Neuronal stem cell (in vitro differentiated cells): Measurements from ENCODE around the gene ARHGEF26.
A peak's percentile ranks its signal among the peaks of the same experiment; 100 is the strongest.

Source experiments
- DNase-seq: peaks from one replicate; pipeline ENCODE4 v3.0.0-alpha.2; 2013; ENCODE audit warnings: low spot score
- H2AFZ ChIP-seq: one replicate; pipeline ENCODE4 v1.6.1; 2013; ENCODE audit warnings: mild to moderate bottlenecking, low read length, inconsistent platforms
- H2AK5ac ChIP-seq: 2 replicates; pipeline ENCODE4 v1.6.1; 2013; ENCODE audit warnings: low read depth, mild to moderate bottlenecking, inconsistent platforms, low read length, moderate library complexity, mixed read lengths
- H2BK120ac ChIP-seq: 2 replicates; pipeline ENCODE4 v1.6.1; 2013; ENCODE audit warnings: low read depth, mild to moderate bottlenecking, inconsistent platforms, low read length, moderate library complexity, mixed read lengths
- H2BK12ac ChIP-seq: one replicate; pipeline ENCODE4 v1.6.1; 2013; ENCODE audit warnings: low read length, inconsistent platforms
- H2BK15ac ChIP-seq: 2 replicates; pipeline ENCODE4 v1.6.1; 2013; ENCODE audit warnings: mild to moderate bottlenecking, low read length, inconsistent platforms, mixed read lengths
- H2BK5ac ChIP-seq: one replicate; pipeline ENCODE4 v1.6.1; 2013; ENCODE audit warnings: inconsistent platforms, mild to moderate bottlenecking, low read length, moderate library complexity
- H3K14ac ChIP-seq: one replicate; pipeline ENCODE4 v1.6.1; 2013; ENCODE audit warnings: low read length, inconsistent platforms
- H3K18ac ChIP-seq: 2 replicates; pipeline ENCODE4 v1.6.1; 2013; ENCODE audit warnings: low read length, inconsistent platforms
- H3K23ac ChIP-seq: 2 replicates; pipeline ENCODE4 v1.6.1; 2013; ENCODE audit warnings: low read depth, mild to moderate bottlenecking, mixed read lengths, low read length, inconsistent platforms; ENCODE audit not compliant: poor library complexity
- H3K27ac ChIP-seq: replicated peaks from 3 replicates; pipeline ENCODE4 v1.5.1; 2013; ENCODE audit warnings: low read length, inconsistent platforms
- H3K27me3 ChIP-seq, 3 experiments: 2 replicates each; pipeline ENCODE4 v1.6.1; 2013; ENCODE audit warnings: low read length in 3 of 3, mild to moderate bottlenecking in 2 of 3, inconsistent platforms in 1 of 3, low read depth in 1 of 3, mixed read lengths in 1 of 3, moderate library complexity in 1 of 3; ENCODE audit not compliant: control insufficient read depth in 3 of 3, insufficient read depth in 3 of 3
- H3K36me3 ChIP-seq, 2 donors: replicated peaks in 1 of 2; 2 replicates each; pipeline ENCODE4 v1.6.1; 2013; ENCODE audit warnings: low read length in 2 of 2; ENCODE audit not compliant: control insufficient read depth in 2 of 2, insufficient read depth in 2 of 2
- H3K4ac ChIP-seq: 2 replicates; pipeline ENCODE4 v1.6.1; 2013; ENCODE audit warnings: inconsistent platforms, mild to moderate bottlenecking, low read length, moderate library complexity
- H3K4me1 ChIP-seq, 2 donors: 1 replicate in 1 of 2; 2 replicates in 1 of 2; pipeline ENCODE4 v1.6.1; 2013; ENCODE audit warnings: low read length in 2 of 2, low read depth in 1 of 2; ENCODE audit not compliant: control insufficient read depth in 2 of 2, insufficient read depth in 1 of 2
- H3K4me2 ChIP-seq: one replicate; pipeline ENCODE4 v1.6.1; 2013; ENCODE audit warnings: mild to moderate bottlenecking, low read length, inconsistent platforms; ENCODE audit not compliant: insufficient read depth, poor library complexity, severe bottlenecking
- H3K4me3 ChIP-seq, 2 donors: 2 replicates each; pipeline ENCODE4 v1.5.1; 2013; ENCODE audit warnings: low read length in 2 of 2, mild to moderate bottlenecking in 2 of 2, inconsistent platforms in 1 of 2, moderate library complexity in 1 of 2
- H3K79me1 ChIP-seq: one replicate; pipeline ENCODE4 v1.6.1; 2013; ENCODE audit warnings: low read depth, mild to moderate bottlenecking, inconsistent platforms, low read length, moderate library complexity
- H3K9ac ChIP-seq: one replicate; pipeline ENCODE4 v1.6.1; 2013; ENCODE audit warnings: mild to moderate bottlenecking, low read depth, low read length, inconsistent platforms; ENCODE audit not compliant: poor library complexity
- H3K9me3 ChIP-seq, 2 donors: replicated peaks in 1 of 2; 2 replicates each; pipeline versions ENCODE3 to v1.6.1; 2013; ENCODE audit warnings: low read length in 2 of 2, mild to moderate bottlenecking in 2 of 2, inconsistent platforms in 1 of 2, low read depth in 1 of 2, mixed read lengths in 1 of 2, moderate library complexity in 1 of 2; ENCODE audit not compliant: control insufficient read depth in 2 of 2, insufficient read depth in 1 of 2
- H4K8ac ChIP-seq: one replicate; pipeline ENCODE4 v1.6.1; 2013; ENCODE audit warnings: low read depth, mild to moderate bottlenecking, inconsistent platforms, low read length, moderate library complexity
- H4K91ac ChIP-seq: one replicate; pipeline ENCODE4 v1.6.1; 2013; ENCODE audit warnings: low read length, low read depth, mild to moderate bottlenecking, inconsistent platforms; ENCODE audit not compliant: poor library complexity
- WGBS, 2 donors: extraction: QIAGEN DNeasy Blood & Tissue Kit; methylation state at CpG; one replicate each; pipeline ENCODE4 v1.1.7; 2013; ENCODE audit warnings: missing lambda C conversion rate in 2 of 2, mixed read lengths in 1 of 2; ENCODE audit not compliant: insufficient read length in 2 of 2, insufficient replicate concordance in 1 of 2; ENCODE audit errors: extremely low coverage in 2 of 2; 5-methylcytosine and 5-hydroxymethylcytosine counted together

The ARHGEF26 gene

DNA sequence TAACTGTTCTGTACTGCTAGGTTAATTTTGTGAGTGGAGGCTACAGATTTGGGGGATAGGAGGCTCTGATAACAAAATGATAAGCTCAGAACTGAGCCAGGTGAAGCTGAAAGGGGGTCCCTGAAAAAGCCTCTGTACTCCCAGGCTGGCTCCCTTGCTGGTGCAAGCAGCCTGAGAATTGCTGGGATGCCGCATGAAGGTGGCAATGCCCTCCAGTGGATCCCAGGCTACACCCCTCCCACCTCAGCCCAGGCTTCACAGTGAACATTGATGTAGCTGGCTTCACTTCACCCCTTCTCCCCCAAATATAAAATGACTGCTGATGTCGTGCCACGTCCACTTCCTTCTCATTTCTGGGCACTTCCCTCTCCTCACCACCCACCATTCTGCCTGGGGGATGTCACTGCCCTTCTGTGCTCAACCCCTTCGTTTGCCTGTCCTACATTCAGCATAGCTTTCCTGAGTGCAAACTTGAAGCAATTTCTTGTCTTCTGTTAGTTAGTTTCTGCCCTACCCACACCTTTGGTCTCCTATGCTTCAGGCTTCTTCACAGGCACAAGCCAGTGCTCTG is 9.7 kb upstream of the ARHGEF26 start:
- WGBS, 2 donors, result no CpG with 5 or more reads among the region's 4 CpGs

GRCh38 chr3:154112146-154112852 is 8.9 kb upstream of the ARHGEF26 start:
- Histone ChIP-seq H2AFZ (peak overlapping the region; percentile 9), H3K4me3 (no peak overlapping the region), H2BK12ac (no peak overlapping the region), H3K9ac (no peak overlapping the region), H4K8ac (no peak overlapping the region), H3K4me1 (peaks cover 0 to 20% of the 10 kb centered on the region in 2 donors), H3K4ac (no peak overlapping the region), H3K23ac (no peak overlapping the region), H3K18ac (no peak overlapping the region), H2BK15ac (no peak overlapping the region), H4K91ac (no peak overlapping the region), H3K27me3 (no peaks in the 10 kb centered on the region), H2AK5ac (no peak overlapping the region), H3K27ac (no peak overlapping the region), H2BK5ac (no peak overlapping the region), H3K9me3 (no peaks in the 10 kb centered on the region), H3K14ac (no peak overlapping the region), H3K36me3 (no peaks in the 10 kb centered on the region), H3K4me2 (no peak overlapping the region), H3K79me1 (no peaks in the 10 kb centered on the region), H2BK120ac (no peak overlapping the region)
- WGBS, 2 donors, result no CpG with 5 or more reads among the region's 3 CpGs
- no peak for DNase-seq

More for the DNA sequence above, 9.7 kb upstream of the ARHGEF26 start:
- Histone ChIP-seq H3K4me2 (no peak overlapping the region), H3K14ac (peak overlapping the region; percentile 10), H2BK5ac (no peak overlapping the region), H2BK15ac (no peak overlapping the region), H3K18ac (no peak overlapping the region), H3K36me3 (no peaks in the 10 kb centered on the region), H3K23ac (peak overlapping the region; percentile 0), H2BK12ac (no peak overlapping the region), H4K91ac (no peak overlapping the region), H3K4ac (no peak overlapping the region), H3K9ac (no peak overlapping the region), H3K27ac (no peak overlapping the region), H3K4me3 (no peak overlapping the region), H2BK120ac (no peak overlapping the region), H3K9me3 (no peaks in the 10 kb centered on the region), H3K27me3 (no peaks in the 10 kb centered on the region), H3K4me1 (peaks cover 0 to 20% of the 10 kb centered on the region in 2 donors), H4K8ac (no peak overlapping the region), H2AK5ac (no peak overlapping the region), H3K79me1 (no peaks in the 10 kb centered on the region), H2AFZ (peak overlapping the region; percentile 38)
- DNase-seq, result no peak

GRCh38 chr3:154113609-154114008 is 7.6 kb upstream of the ARHGEF26 start:
- no peak overlapping the region for H4K91ac ChIP-seq
- no peak overlapping the region for H2BK15ac ChIP-seq
- H3K23ac ChIP-seq, result no peak overlapping the region
- H3K4ac ChIP-seq, result no peak overlapping the region
- H3K14ac ChIP-seq, result no peak overlapping the region
- H2AFZ ChIP-seq, result peak overlapping the region; percentile 48
- H3K4me3 ChIP-seq, result no peak overlapping the region
- H3K9me3 ChIP-seq, result no peaks in the 10 kb centered on the region
- H2BK5ac ChIP-seq, result no peak overlapping the region
- H3K27me3 ChIP-seq, result no peaks in the 10 kb centered on the region
- H3K27ac ChIP-seq, result no peak overlapping the region
- no peak overlapping the region for H3K4me2 ChIP-seq
- no peak overlapping the region for H3K18ac ChIP-seq
- H2BK12ac ChIP-seq, result no peak overlapping the region
- H3K4me1 ChIP-seq, result peaks cover 0 to 20% of the 10 kb centered on the region in 2 donors
- no peak overlapping the region for H2BK120ac ChIP-seq
- no CpG with 5 or more reads among the region's 5 CpGs for WGBS, 2 donors
- no peaks in the 10 kb centered on the region for H3K36me3 ChIP-seq
- no peaks in the 10 kb centered on the region for H3K79me1 ChIP-seq
- H4K8ac ChIP-seq, result no peak overlapping the region
- DNase-seq, result no peak
- H2AK5ac ChIP-seq, result no peak overlapping the region
- no peak overlapping the region for H3K9ac ChIP-seq

DNA sequence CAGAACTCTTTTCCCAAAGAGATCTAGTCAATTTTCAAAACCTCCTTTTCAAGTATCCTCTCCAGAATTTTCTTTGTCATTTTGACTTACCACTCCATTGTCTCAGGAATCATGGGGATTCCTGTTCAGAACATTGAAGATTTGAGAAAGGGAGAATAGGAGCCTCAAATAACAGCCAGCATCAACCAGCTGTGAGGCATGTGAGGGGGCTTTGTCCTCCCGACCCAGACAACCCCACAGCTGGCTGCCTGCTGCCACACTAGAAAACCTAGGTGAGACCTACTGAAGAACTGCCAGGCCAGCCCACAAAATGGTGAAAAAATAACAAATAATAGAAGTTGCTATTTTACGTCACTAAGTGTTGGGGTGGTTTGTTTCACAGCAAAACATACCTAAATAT is 5.9 kb upstream of the ARHGEF26 start:
- Histone ChIP-seq H2BK120ac (no peak overlapping the region), H4K8ac (no peak overlapping the region), H2BK15ac (no peak overlapping the region), H2BK5ac (no peak overlapping the region), H3K27ac (no peak overlapping the region), H3K4me2 (no peak overlapping the region), H3K23ac (no peak overlapping the region), H3K27me3 (no peaks in the 10 kb centered on the region), H3K4ac (no peak overlapping the region), H3K9ac (no peak overlapping the region), H3K9me3 (no peaks in the 10 kb centered on the region), H3K14ac (no peak overlapping the region), H2AFZ (no peak overlapping the region), H4K91ac (no peak overlapping the region), H3K4me3 (no peak overlapping the region), H2AK5ac (no peak overlapping the region), H3K79me1 (no peaks in the 10 kb centered on the region), H2BK12ac (no peak overlapping the region), H3K36me3 (no peaks in the 10 kb centered on the region), H3K4me1 (peaks cover 1 to 21% of the 10 kb centered on the region in 2 donors), H3K18ac (no peak overlapping the region)
- WGBS, 2 donors, result no CpG with 5 or more reads among the region's 2 CpGs
- no peak for DNase-seq
